IMR-90 (cell line): ENCODE data around the gene ANKRD13B. TPM values are rescaled to one million over a fixed set of nuclear protein-coding genes. Genes with fewer than 3 reads are reported as not detected.

Experiments used
- ATAC-seq: fragments of 200-7000 bp; cut with Tn5 transposase; 2 replicates; pipeline ENCODE4 v1.9.1; 2020; ENCODE audit warnings: low read depth, mild to moderate bottlenecking, moderate library complexity
- BruUV-seq: library from RNA; stranded (reverse); fragments of 400-500 nt; replicated peaks from 2 replicates; lab custom pipeline; 2021; lab: Mats Ljungman, UMichigan
- CTCF ChIA-PET: fragments of 300-600 bp; formaldehyde crosslinking; extraction: SDS; loops from one replicate; lab custom pipeline; 2021; ENCODE audit warnings: antibody characterized with exemption; lab: Yijun Ruan, JAX
- POLR2A ChIA-PET: fragments of 300-600 bp; sonication (Branson Sonifier 250); formaldehyde crosslinking; loops from one replicate; lab custom pipeline; 2022; ENCODE audit warnings: antibody characterized with exemption; ENCODE audit not compliant: unreplicated experiment; lab: Charles Lee
- DNase-seq: peaks from one replicate; pipeline ENCODE4 v3.0.0; 2013
- H2AFZ ChIP-seq: replicated peaks from 2 replicates; pipeline ENCODE3; 2013; ENCODE audit warnings: low read length, mild to moderate bottlenecking; ENCODE audit not compliant: poor library complexity
- H2AK5ac ChIP-seq: 2 replicates; pipeline ENCODE4 v1.6.1; 2013; ENCODE audit warnings: low read depth, low read length, inconsistent platforms
- H2AK9ac ChIP-seq: replicated peaks from 2 replicates; pipeline ENCODE3; 2013; ENCODE audit warnings: mild to moderate bottlenecking, low read depth, low read length, moderate library complexity; ENCODE audit not compliant: poor library complexity
- H2BK120ac ChIP-seq: 2 replicates; pipeline ENCODE4 v1.6.1; 2013; ENCODE audit warnings: low read depth, low read length, inconsistent platforms
- H2BK15ac ChIP-seq: 3 replicates; pipeline ENCODE4 v1.6.1; 2013; ENCODE audit warnings: low read depth, low read length, inconsistent platforms
- H2BK20ac ChIP-seq: 2 replicates; pipeline ENCODE4 v1.6.1; 2013; ENCODE audit warnings: low read depth, mild to moderate bottlenecking, inconsistent platforms, low read length, moderate library complexity
- H2BK5ac ChIP-seq: 2 replicates; pipeline ENCODE4 v1.6.1; 2013; ENCODE audit warnings: mild to moderate bottlenecking, low read depth, low read length, inconsistent platforms; ENCODE audit not compliant: poor library complexity, severe bottlenecking
- H3K14ac ChIP-seq: replicated peaks from 2 replicates; pipeline ENCODE4 v1.6.1; 2013; ENCODE audit warnings: low read depth, low read length, inconsistent platforms
- H3K18ac ChIP-seq: 2 replicates; pipeline ENCODE4 v1.6.1; 2013; ENCODE audit warnings: low read depth, low read length, control low read depth
- H3K23ac ChIP-seq: 2 replicates; pipeline ENCODE4 v1.6.1; 2013; ENCODE audit warnings: low read depth, low read length, inconsistent platforms
- H3K27ac ChIP-seq: 2 replicates; pipeline ENCODE4 v1.5.1; 2013; ENCODE audit warnings: mild to moderate bottlenecking, control low read depth, low read length; ENCODE audit not compliant: insufficient read depth
- H3K27me3 ChIP-seq: 2 replicates; pipeline ENCODE4 v1.6.1; 2013; ENCODE audit warnings: low read length; ENCODE audit not compliant: control insufficient read depth, insufficient read depth
- H3K36me3 ChIP-seq: 2 replicates; pipeline ENCODE4 v1.6.1; 2013; ENCODE audit warnings: low read length, mixed read lengths; ENCODE audit not compliant: control insufficient read depth, insufficient read depth
- H3K4ac ChIP-seq: 2 replicates; pipeline ENCODE4 v1.6.1; 2013; ENCODE audit warnings: low read depth, low read length, inconsistent platforms
- H3K4me1 ChIP-seq: 2 replicates; pipeline ENCODE4 v1.6.1; 2013; ENCODE audit warnings: low read length, mixed read lengths; ENCODE audit not compliant: control insufficient read depth, insufficient read depth
- H3K4me2 ChIP-seq: 2 replicates; pipeline ENCODE4 v1.6.1; 2013; ENCODE audit warnings: low read depth, mild to moderate bottlenecking, control low read depth, low read length, moderate library complexity
- H3K4me3 ChIP-seq: 2 replicates; pipeline ENCODE4 v1.5.1; 2013; ENCODE audit warnings: low read depth, mild to moderate bottlenecking, control low read depth, low read length, moderate library complexity; ENCODE audit not compliant: insufficient read depth
- H3K56ac ChIP-seq: 2 replicates; pipeline ENCODE4 v1.6.1; 2013; ENCODE audit warnings: low read length, inconsistent platforms; ENCODE audit not compliant: insufficient read depth; ENCODE audit errors: extremely low read depth
- H3K79me1 ChIP-seq, 2 experiments: 2 replicates each; pipeline ENCODE4 v1.6.1; 2013; ENCODE audit warnings: low read length in 2 of 2, inconsistent platforms in 1 of 2, low read depth in 1 of 2
- H3K9ac ChIP-seq: 2 replicates; pipeline ENCODE4 v1.6.1; 2013; ENCODE audit warnings: low read depth, low read length, control low read depth
- H3K9me1 ChIP-seq: 2 replicates; pipeline ENCODE4 v1.6.1; 2013; ENCODE audit warnings: low read length, inconsistent platforms; ENCODE audit not compliant: insufficient read depth
- H3K9me3 ChIP-seq: 2 replicates; pipeline ENCODE4 v1.6.1; 2013; ENCODE audit warnings: low read length; ENCODE audit not compliant: control insufficient read depth, insufficient read depth
- H4K20me1 ChIP-seq: 2 replicates; pipeline ENCODE4 v1.6.1; 2013; ENCODE audit warnings: low read length, inconsistent platforms; ENCODE audit not compliant: insufficient read depth
- H4K5ac ChIP-seq: 2 replicates; pipeline ENCODE4 v1.6.1; 2013; ENCODE audit warnings: mild to moderate bottlenecking, low read depth, low read length, control low read depth
- H4K8ac ChIP-seq, 2 experiments: 2 replicates each; pipeline ENCODE4 v1.6.1; 2013; ENCODE audit warnings: low read depth in 2 of 2, low read length in 2 of 2, control low read depth in 1 of 2, inconsistent platforms in 1 of 2
- H4K91ac ChIP-seq: 2 replicates; pipeline ENCODE4 v1.6.1; 2013; ENCODE audit warnings: low read depth, low read length, inconsistent platforms; ENCODE audit not compliant: insufficient read depth
- BHLHE40 ChIP-seq: fragments of 150-350 bp; IDR thresholded peaks from 2 replicates; pipeline ENCODE4 v1.6.1; 2016; ENCODE audit warnings: mild to moderate bottlenecking, low read depth, low read length
- CHD1 ChIP-seq: IDR thresholded peaks from 2 replicates; pipeline ENCODE4 v1.6.1; 2012; ENCODE audit warnings: low read depth, low read length, improper control_type of control experiment
- FOS ChIP-seq: fragments of 150-350 bp; IDR thresholded peaks from 2 replicates; pipeline ENCODE4 v1.6.1; 2016; ENCODE audit warnings: low read depth, low read length
- MAZ ChIP-seq: IDR thresholded peaks from 2 replicates; pipeline ENCODE4 v1.6.1; 2012; ENCODE audit warnings: low read depth, mild to moderate bottlenecking, low read length, improper control_type of control experiment, moderate library complexity, borderline replicate concordance
- NFE2L2 ChIP-seq: fragments of 150-350 bp; IDR thresholded peaks from 2 replicates; pipeline ENCODE4 v1.6.1; 2016; ENCODE audit warnings: low read depth, mild to moderate bottlenecking, low read length
- RCOR1 ChIP-seq: IDR thresholded peaks from 2 replicates; pipeline ENCODE4 v1.6.1; 2012; ENCODE audit warnings: mild to moderate bottlenecking, low read length, improper control_type of control experiment; ENCODE audit not compliant: insufficient replicate concordance
- RFX5 ChIP-seq: IDR thresholded peaks from 2 replicates; pipeline ENCODE4 v1.8.0; 2012; ENCODE audit warnings: low read depth, mild to moderate bottlenecking, low read length, moderate library complexity
- USF2 ChIP-seq: fragments of 150-350 bp; IDR thresholded peaks from 2 replicates; pipeline ENCODE4 v1.6.1; 2017; ENCODE audit warnings: mild to moderate bottlenecking, antibody characterized with exemption, low read length, low read depth
- WGBS, 2 experiments: methylation state at CpG; one replicate each; pipeline versions ENCODE4 v1.1.5 to v1.1.7; 2013; ENCODE audit warnings: missing lambda C conversion rate in 2 of 2; ENCODE audit not compliant: insufficient read length in 1 of 2; ENCODE audit errors: extremely low coverage in 2 of 2; 5-methylcytosine and 5-hydroxymethylcytosine counted together
- dilution Hi-C: fragments of 300-500 bp; cut with HindIII; formaldehyde crosslinking; loops from one replicate; pipeline ENCODE4 v1.14.3; 2018; ENCODE audit warnings: low sequenced_read_pairs; ENCODE audit not compliant: unreplicated experiment
- in situ Hi-C: fragments of 300-500 bp; cut with MboI; formaldehyde crosslinking; loops from 3 replicates; pipeline ENCODE4 v1.14.3; 2019; ENCODE audit warnings: low sequenced_read_pairs, inconsistent platforms, mixed read lengths
- intact Hi-C: fragments of 100-400 bp; cut with micrococcal nuclease; formaldehyde crosslinking; loops from 2 replicates; pipeline ENCODE4 v1.10.0; 2022
- polyA plus RNA-seq, 3 experiments: library from polyadenylated mRNA; depleted of rRNA; stranded (reverse); fragments of >200 nt; gene quantifications; 2 replicates each; pipeline ENCODE4 v1.2.3, GENCODE V29; 2012; ENCODE audit warnings: low replicate concordance in 1 of 3
- total RNA-seq: library from RNA; depleted of rRNA; stranded (reverse); fragments of >200 nt; gene quantifications from 2 replicates; pipeline ENCODE4 v1.2.3, GENCODE V29; 2012
- TF ChIP-seq, protein P1 (sequence below): conservative IDR thresholded peaks from 2 replicates; pipeline ENCODE4 v1.5.1; 2012; ENCODE audit warnings: mild to moderate bottlenecking, low read depth, low read length, improper control_type of control experiment
- TF ChIP-seq, protein P2 (sequence below): fragments of 150-350 bp; IDR thresholded peaks from 2 replicates; pipeline ENCODE4 v1.6.1; 2016; ENCODE audit warnings: low read depth, mild to moderate bottlenecking, low read length, moderate library complexity, borderline replicate concordance

Gene ANKRD13B
- total and polyA plus RNA-seq, 2 of the 4 experiments (the other 2 are of a cell fraction) = 0.90 to 4.0 TPM

DNA sequence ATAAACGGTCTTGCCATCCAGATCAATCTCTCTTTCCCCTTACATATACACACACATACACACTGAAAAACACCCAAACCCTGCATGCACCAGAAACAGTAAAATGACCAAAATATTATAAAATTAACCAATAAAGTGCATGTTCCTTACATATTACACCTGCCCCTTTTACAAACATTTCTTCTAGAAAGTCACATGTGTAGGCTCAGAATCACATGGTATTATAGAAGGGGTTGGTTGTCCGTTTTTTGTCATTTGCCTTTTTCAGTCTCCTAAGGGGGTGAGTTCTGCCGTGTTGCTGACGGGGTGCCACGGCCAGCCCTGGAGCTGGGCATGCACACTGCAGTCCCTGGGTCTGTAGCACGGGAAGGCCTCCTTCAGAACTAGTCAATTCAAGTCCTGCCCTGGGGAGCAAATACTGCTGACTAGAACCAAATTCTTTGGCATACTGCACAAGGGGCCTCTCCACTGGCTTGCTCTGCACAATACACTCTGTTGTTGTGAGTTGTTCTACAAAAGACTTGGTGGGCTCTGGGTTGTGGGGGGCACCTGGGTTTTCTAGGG, 37.8 kb downstream of the ANKRD13B start:
- Histone ChIP-seq H2AK9ac (no peak overlapping the region), H3K14ac (no peak overlapping the region), H3K79me1 (no peaks in the 10 kb centered on the region; a peak in 1 of 4 replicates), H3K9me1 (peaks cover 5% of the 10 kb centered on the region), H2BK15ac (no peak overlapping the region), H3K4me1 (no peaks in the 10 kb centered on the region), H2BK120ac (no peak overlapping the region), H3K18ac (no peak overlapping the region), H3K4me3 (no peak overlapping the region), H3K9ac (no peak overlapping the region), H2BK5ac (no peak overlapping the region), H2AFZ (no peak overlapping the region), H3K36me3 (peaks cover 33% of the 10 kb centered on the region), H2BK20ac (no peak overlapping the region), H3K27ac (no peak overlapping the region), H4K91ac (no peak overlapping the region), H4K5ac (no peak overlapping the region), H2AK5ac (no peak overlapping the region), H3K56ac (no peak overlapping the region), H3K9me3 (no peaks in the 10 kb centered on the region), H3K4me2 (no peak overlapping the region), H4K20me1 (no peaks in the 10 kb centered on the region), H3K23ac (no peak overlapping the region), H3K27me3 (no peaks in the 10 kb centered on the region), H3K4ac (no peak overlapping the region), H4K8ac (no peak overlapping the region)
- WGBS, 2 experiments = 96% methylated on average over 3 of the region's 6 CpGs; no CpG with 5 or more reads in 1 of the 2 experiments
- CTCF ChIA-PET = no interaction called here
- intact Hi-C loops (no loop called here), in situ Hi-C loops (no loop called here), dilution Hi-C loops (no loop called here)
- POLR2A ChIA-PET = no interaction called here
- DNase-seq (no peak), ATAC-seq (no peak)
- BruUV-seq = no TSS peak
- no peak for TF ChIP-seq RFX5
- no peak for TF ChIP-seq USF2
- TF ChIP-seq CHD1 = no peak
- no peak for TF ChIP-seq BHLHE40
- TF ChIP-seq, protein P1, sequence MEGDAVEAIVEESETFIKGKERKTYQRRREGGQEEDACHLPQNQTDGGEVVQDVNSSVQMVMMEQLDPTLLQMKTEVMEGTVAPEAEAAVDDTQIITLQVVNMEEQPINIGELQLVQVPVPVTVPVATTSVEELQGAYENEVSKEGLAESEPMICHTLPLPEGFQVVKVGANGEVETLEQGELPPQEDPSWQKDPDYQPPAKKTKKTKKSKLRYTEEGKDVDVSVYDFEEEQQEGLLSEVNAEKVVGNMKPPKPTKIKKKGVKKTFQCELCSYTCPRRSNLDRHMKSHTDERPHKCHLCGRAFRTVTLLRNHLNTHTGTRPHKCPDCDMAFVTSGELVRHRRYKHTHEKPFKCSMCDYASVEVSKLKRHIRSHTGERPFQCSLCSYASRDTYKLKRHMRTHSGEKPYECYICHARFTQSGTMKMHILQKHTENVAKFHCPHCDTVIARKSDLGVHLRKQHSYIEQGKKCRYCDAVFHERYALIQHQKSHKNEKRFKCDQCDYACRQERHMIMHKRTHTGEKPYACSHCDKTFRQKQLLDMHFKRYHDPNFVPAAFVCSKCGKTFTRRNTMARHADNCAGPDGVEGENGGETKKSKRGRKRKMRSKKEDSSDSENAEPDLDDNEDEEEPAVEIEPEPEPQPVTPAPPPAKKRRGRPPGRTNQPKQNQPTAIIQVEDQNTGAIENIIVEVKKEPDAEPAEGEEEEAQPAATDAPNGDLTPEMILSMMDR = no peak
- TF ChIP-seq MAZ = no peak
- TF ChIP-seq, protein P2, sequence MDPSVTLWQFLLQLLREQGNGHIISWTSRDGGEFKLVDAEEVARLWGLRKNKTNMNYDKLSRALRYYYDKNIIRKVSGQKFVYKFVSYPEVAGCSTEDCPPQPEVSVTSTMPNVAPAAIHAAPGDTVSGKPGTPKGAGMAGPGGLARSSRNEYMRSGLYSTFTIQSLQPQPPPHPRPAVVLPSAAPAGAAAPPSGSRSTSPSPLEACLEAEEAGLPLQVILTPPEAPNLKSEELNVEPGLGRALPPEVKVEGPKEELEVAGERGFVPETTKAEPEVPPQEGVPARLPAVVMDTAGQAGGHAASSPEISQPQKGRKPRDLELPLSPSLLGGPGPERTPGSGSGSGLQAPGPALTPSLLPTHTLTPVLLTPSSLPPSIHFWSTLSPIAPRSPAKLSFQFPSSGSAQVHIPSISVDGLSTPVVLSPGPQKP = no peak
- no peak for TF ChIP-seq RCOR1
- TF ChIP-seq NFE2L2 = no peak
- no peak for TF ChIP-seq FOS
